HUES64 (cell line): ENCODE measurements around the gene BLOC1S4.
"Not testable (repeated sequence)": the region's sequence is repeated elsewhere in the genome, so short reads cannot be mapped to it uniquely, and the experiment has no call there.

Experiments used
- H3K27ac ChIP-seq: 2 replicates; pipeline ENCODE4 v1.7.0; 2013; ENCODE audit warnings: low read depth, low read length, inconsistent platforms
- H3K27me3 ChIP-seq: 2 replicates; pipeline ENCODE4 v1.6.1; 2013; ENCODE audit warnings: mild to moderate bottlenecking, low read length; ENCODE audit not compliant: insufficient read depth
- H3K36me3 ChIP-seq: 2 replicates; pipeline ENCODE4 v1.6.1; 2013; ENCODE audit warnings: mild to moderate bottlenecking, low read length; ENCODE audit not compliant: insufficient read depth
- H3K4me1 ChIP-seq: 2 replicates; pipeline ENCODE4 v1.6.1; 2013; ENCODE audit warnings: mild to moderate bottlenecking, low read length, moderate library complexity; ENCODE audit not compliant: insufficient read depth
- H3K4me3 ChIP-seq: 2 replicates; pipeline ENCODE4 v1.5.1; 2013; ENCODE audit warnings: mild to moderate bottlenecking, low read length, moderate library complexity
- H3K9ac ChIP-seq: 2 replicates; pipeline ENCODE4 v1.6.1; 2013; ENCODE audit warnings: mild to moderate bottlenecking, low read depth, low read length
- H3K9me3 ChIP-seq: 2 replicates; pipeline ENCODE4 v1.6.1; 2013; ENCODE audit warnings: low read depth, low read length; ENCODE audit not compliant: insufficient read depth
- WGBS: fragments of 150-250, 120-280 bp; methylation state at CpG from one replicate; pipeline ENCODE4 v1.1.7; 2013; ENCODE audit warnings: missing lambda C conversion rate; 5-methylcytosine and 5-hydroxymethylcytosine counted together

BLOC1S4 gene

GRCh38 chr4:6755088-6755753 lies 39.2 kb downstream of the BLOC1S4 start:
- no peak overlapping the region for H3K4me3 ChIP-seq

GRCh38 chr4:6756345-6756744 lies 40.4 kb downstream of the BLOC1S4 start:
- not testable (repeated sequence) for H3K27me3 ChIP-seq, H3K27ac ChIP-seq, H3K9me3 ChIP-seq, H3K4me3 ChIP-seq, H3K36me3 ChIP-seq, H3K9ac ChIP-seq, H3K4me1 ChIP-seq
- 96% methylated on average over 1 of the region's 6 CpGs for WGBS

More at GRCh38 chr4:6755088-6755753, 39.2 kb downstream of the BLOC1S4 start:
- H3K36me3 ChIP-seq = no peaks in the 10 kb centered on the region
- no peaks in the 10 kb centered on the region for H3K27me3 ChIP-seq
- 93% methylated on average over 5 of the region's 5 CpGs for WGBS
- no peaks in the 10 kb centered on the region for H3K9me3 ChIP-seq
- peaks cover 5% of the 10 kb centered on the region; the same call in 1 of the 2 replicates for H3K4me1 ChIP-seq
- no peak overlapping the region for H3K27ac ChIP-seq
- no peak overlapping the region for H3K9ac ChIP-seq

- H3K36me3 ChIP-seq = no peaks in the 10 kb centered on the region
- H3K27ac ChIP-seq = no peak overlapping the region
- no peak overlapping the region for H3K4me3 ChIP-seq
- 87% methylated on average over 4 of the region's 4 CpGs for WGBS
- H3K9ac ChIP-seq = no peak overlapping the region
- no peaks in the 10 kb centered on the region for H3K9me3 ChIP-seq
- H3K27me3 ChIP-seq = no peaks in the 10 kb centered on the region
- H3K4me1 ChIP-seq = no peaks in the 10 kb centered on the region
Measured at GRCh38 chr4:6758728-6759127, 42.8 kb downstream of the BLOC1S4 start.

GRCh38 chr4:6760865-6761264 lies 44.9 kb downstream of the BLOC1S4 start:
- Histone ChIP-seq H3K36me3 (no peaks in the 10 kb centered on the region), H3K4me1 (no peaks in the 10 kb centered on the region), H3K27ac (no peak overlapping the region), H3K9ac (no peak overlapping the region), H3K27me3 (no peaks in the 10 kb centered on the region), H3K4me3 (no peak overlapping the region), H3K9me3 (no peaks in the 10 kb centered on the region)
- 90% methylated on average over 9 of the region's 9 CpGs for WGBS

GRCh38 chr4:6761649-6762615 lies 46.0 kb downstream of the BLOC1S4 start:
- H3K4me1 ChIP-seq = no peaks in the 10 kb centered on the region
- H3K4me3 ChIP-seq = no peak overlapping the region
- H3K36me3 ChIP-seq = no peaks in the 10 kb centered on the region
- H3K9ac ChIP-seq = no peak overlapping the region
- no peaks in the 10 kb centered on the region for H3K9me3 ChIP-seq
- WGBS = 91% methylated on average over 33 of the region's 35 CpGs
- H3K27ac ChIP-seq = no peak overlapping the region
- no peaks in the 10 kb centered on the region for H3K27me3 ChIP-seq

GRCh38 chr4:6763330-6763851 lies 47.4 kb downstream of the BLOC1S4 start:
- Histone ChIP-seq H3K27ac (no peak overlapping the region), H3K4me1 (no peaks in the 10 kb centered on the region), H3K27me3 (no peaks in the 10 kb centered on the region), H3K9me3 (no peaks in the 10 kb centered on the region), H3K9ac (no peak overlapping the region), H3K36me3 (no peaks in the 10 kb centered on the region), H3K4me3 (no peak overlapping the region)
- WGBS = 84% methylated on average over 16 of the region's 16 CpGs

GRCh38 chr4:6764976-6765620 lies 49.1 kb downstream of the BLOC1S4 start:
- Histone ChIP-seq H3K9ac (no peak overlapping the region), H3K9me3 (no peaks in the 10 kb centered on the region), H3K4me1 (no peaks in the 10 kb centered on the region), H3K27ac (no peak overlapping the region), H3K36me3 (no peaks in the 10 kb centered on the region), H3K4me3 (no peak overlapping the region), H3K27me3 (no peaks in the 10 kb centered on the region)
- WGBS = 94% methylated on average over 11 of the region's 11 CpGs

- Histone ChIP-seq H3K36me3 (no peaks in the 10 kb centered on the region), H3K9ac (no peak overlapping the region), H3K9me3 (no peaks in the 10 kb centered on the region), H3K4me3 (no peak overlapping the region), H3K27me3 (no peaks in the 10 kb centered on the region), H3K4me1 (no peaks in the 10 kb centered on the region), H3K27ac (no peak overlapping the region)
- WGBS = 91% methylated on average over 2 of the region's 2 CpGs
Measured at GRCh38 chr4:6765703-6766102, 49.7 kb downstream of the BLOC1S4 start.
